Mesothelial cell of epicardium (in vitro differentiated cells): ENCODE results near the gene F8. TPM values are rescaled to one million over a fixed set of nuclear protein-coding genes. Genes with fewer than 3 reads are reported as not detected.
"Not testable (repeated sequence)": the region's sequence is repeated elsewhere in the genome, so short reads cannot be mapped to it uniquely, and the experiment has no call there.

ENCODE experiments used
- DNase-seq, 2 experiments: peaks; one replicate each; pipeline ENCODE4 v3.0.0; 2021; ENCODE audit warnings: low spot score in 2 of 2; ENCODE audit not compliant: unreplicated experiment in 2 of 2
- H3K27ac Mint-ChIP-seq: 2 replicates; pipeline ENCODE4 v1.8.0; 2021; ENCODE audit warnings: mixed read lengths
- H3K27me3 Mint-ChIP-seq: 2 replicates; pipeline ENCODE4 v1.8.0; 2021; ENCODE audit warnings: low read depth, mixed read lengths
- H3K36me3 Mint-ChIP-seq: 2 replicates; pipeline ENCODE4 v1.8.0; 2021; ENCODE audit warnings: mixed read lengths
- H3K4me1 Mint-ChIP-seq: 2 replicates; pipeline ENCODE4 v1.8.0; 2021; ENCODE audit warnings: mixed read lengths
- H3K4me3 Mint-ChIP-seq: 2 replicates; pipeline ENCODE4 v1.8.0; 2021; ENCODE audit warnings: mild to moderate bottlenecking, moderate library complexity, mixed read lengths
- H3K9me3 Mint-ChIP-seq: 2 replicates; pipeline ENCODE4 v1.8.0; 2021; ENCODE audit warnings: mixed read lengths
- CTCF ChIP-seq: fragments of 200-600 bp; sonication (generic); IDR thresholded peaks from one replicate; pipeline ENCODE4 v1.5.0; 2021; ENCODE audit warnings: antibody characterized with exemption; ENCODE audit not compliant: unreplicated experiment
- total RNA-seq: library from RNA; stranded (reverse); gene quantifications from 3 replicates; pipeline ENCODE4 v1.2.1, GENCODE V29; 2021

F8 gene
- total RNA-seq, 1 donor from 2014 or later, result 3.9 TPM

GRCh38 chrX:155023907-155024833 is 1.6 kb upstream of the F8 start:
- Mint-ChIP-seq H3K27me3 (no peaks in the 10 kb centered on the region), H3K9me3 (peaks cover 4% of the 10 kb centered on the region), H3K36me3 (no peaks in the 10 kb centered on the region), H3K4me1 (peaks cover 9% of the 10 kb centered on the region), H3K27ac (no peak overlapping the region), H3K4me3 (no peak overlapping the region)
- TF ChIP-seq CTCF, result no peak
- DNase-seq, result no peak

GRCh38 chrX:155020591-155020990 is 1.9 kb downstream of the F8 start:
- TF ChIP-seq CTCF, result no peak
- H3K27ac Mint-ChIP-seq, result no peak overlapping the region
- no peaks in the 10 kb centered on the region for H3K4me1 Mint-ChIP-seq
- no peak for DNase-seq
- no peaks in the 10 kb centered on the region for H3K36me3 Mint-ChIP-seq
- H3K4me3 Mint-ChIP-seq, result no peak overlapping the region
- H3K27me3 Mint-ChIP-seq, result no peaks in the 10 kb centered on the region
- H3K9me3 Mint-ChIP-seq, result peaks cover 5% of the 10 kb centered on the region

- Mint-ChIP-seq H3K4me3 (no peak overlapping the region), H3K27me3 (no peaks in the 10 kb centered on the region), H3K27ac (no peak overlapping the region), H3K4me1 (peaks cover 8% of the 10 kb centered on the region), H3K9me3 (peaks cover 34% of the 10 kb centered on the region), H3K36me3 (no peaks in the 10 kb centered on the region)
- DNase-seq, result no peak
- no peak for TF ChIP-seq CTCF
These were observed 12.5 kb downstream of the F8 start for GRCh38 chrX:155009994-155010472.

- H3K36me3 Mint-ChIP-seq, H3K4me1 Mint-ChIP-seq, H3K27ac Mint-ChIP-seq, DNase-seq, H3K27me3 Mint-ChIP-seq, H3K4me3 Mint-ChIP-seq: not testable (repeated sequence)
- peaks cover 44% of the 10 kb centered on the region for H3K9me3 Mint-ChIP-seq
These were observed 13.9 kb downstream of the F8 start for GRCh38 chrX:155008578-155008977.

- DNase-seq, H3K4me1 Mint-ChIP-seq, H3K27me3 Mint-ChIP-seq, H3K4me3 Mint-ChIP-seq, H3K36me3 Mint-ChIP-seq: not testable (repeated sequence)
- peak overlapping the region; percentile 35 for H3K27ac Mint-ChIP-seq
- peaks cover 52% of the 10 kb centered on the region for H3K9me3 Mint-ChIP-seq
These were observed 15.4 kb downstream of the F8 start for GRCh38 chrX:155006913-155007671.

- H3K9me3 Mint-ChIP-seq, result peaks cover 51% of the 10 kb centered on the region
- H3K27ac Mint-ChIP-seq, H3K4me1 Mint-ChIP-seq, H3K4me3 Mint-ChIP-seq, DNase-seq, H3K36me3 Mint-ChIP-seq, H3K27me3 Mint-ChIP-seq: not testable (repeated sequence)
These were observed 16.1 kb downstream of the F8 start for GRCh38 chrX:155006379-155006778.

GRCh38 chrX:155005190-155005589 is 17.3 kb downstream of the F8 start:
- no peak overlapping the region for H3K27ac Mint-ChIP-seq
- no peaks in the 10 kb centered on the region for H3K27me3 Mint-ChIP-seq
- no peak for DNase-seq
- TF ChIP-seq CTCF, result no peak
- H3K9me3 Mint-ChIP-seq, result peaks cover 48% of the 10 kb centered on the region
- H3K4me1 Mint-ChIP-seq, result peaks cover 8% of the 10 kb centered on the region
- H3K36me3 Mint-ChIP-seq, result no peaks in the 10 kb centered on the region
- H3K4me3 Mint-ChIP-seq, result no peak overlapping the region
